Right ventricle myocardium superior (tissue), 1 donor: ENCODE data around the gene PRLH. TPM values are rescaled to one million over a fixed set of nuclear protein-coding genes. Genes with fewer than 3 reads are reported as not detected.
A peak's percentile ranks its signal among the peaks of the same experiment; 100 is the strongest.

Source experiments
- ATAC-seq: fragments of 200-7000 bp; cut with Tn5 transposase; one replicate; pipeline ENCODE4 v1.9.1; 2020; ENCODE audit warnings: mild to moderate bottlenecking; ENCODE audit not compliant: poor library complexity
- DNase-seq: peaks from one replicate; pipeline ENCODE4 v3.0.0-alpha.2; 2020
- intact Hi-C: fragments of 100-400 bp; cut with DNase I; formaldehyde crosslinking; loops from one replicate; pipeline ENCODE4 v1.11.2; 2022
- total RNA-seq: library from RNA; stranded (reverse); fragmentation: NEBNext Ultra II Directional; extraction: Animal tissue kit (Norgen Biotek cat#: 25700); gene quantifications from one replicate; pipeline ENCODE4 v1.2.1, GENCODE V29; 2021
- donor health status: DM: no; HTN: yes; CAD: no; lungs with severe emphysema.

PRLH gene
- total RNA-seq, 1 donor from 2014 or later = not detected

- intact Hi-C loops = no loop called here
- no peak for DNase-seq
These were observed 28.2 kb upstream of the PRLH start for GRCh38 chr2:237538001-237538720.

GRCh38 chr2:237538901-237539300 lies 27.5 kb upstream of the PRLH start:
- DNase-seq (no peak), ATAC-seq (no peak)
- intact Hi-C loops = no loop called here

More at GRCh38 chr2:237538001-237538720, 28.2 kb upstream of the PRLH start:
- no peak for ATAC-seq

DNA sequence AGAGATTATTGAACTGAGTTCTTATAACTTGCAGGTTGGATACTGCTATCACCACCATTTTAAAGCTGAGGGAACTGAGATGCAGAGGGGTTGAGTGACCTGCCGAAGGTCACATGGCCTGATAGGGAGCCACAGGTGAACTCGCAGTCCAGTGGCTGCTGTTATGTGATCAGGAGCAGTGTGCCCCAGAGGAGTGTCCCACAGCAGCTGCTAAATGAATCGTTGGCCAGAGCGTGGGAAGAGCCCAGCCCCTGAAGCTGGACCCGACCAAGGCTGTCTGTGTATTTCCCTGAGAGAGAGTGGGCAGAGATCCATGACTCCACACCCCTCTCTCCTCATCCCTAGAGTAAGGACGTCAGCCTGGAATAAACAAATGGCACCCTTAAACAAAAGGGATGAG lies 26.7 kb upstream of the PRLH start:
- intact Hi-C loops = no loop called here
- DNase-seq = no peak
- ATAC-seq = peak; percentile 19

DNA sequence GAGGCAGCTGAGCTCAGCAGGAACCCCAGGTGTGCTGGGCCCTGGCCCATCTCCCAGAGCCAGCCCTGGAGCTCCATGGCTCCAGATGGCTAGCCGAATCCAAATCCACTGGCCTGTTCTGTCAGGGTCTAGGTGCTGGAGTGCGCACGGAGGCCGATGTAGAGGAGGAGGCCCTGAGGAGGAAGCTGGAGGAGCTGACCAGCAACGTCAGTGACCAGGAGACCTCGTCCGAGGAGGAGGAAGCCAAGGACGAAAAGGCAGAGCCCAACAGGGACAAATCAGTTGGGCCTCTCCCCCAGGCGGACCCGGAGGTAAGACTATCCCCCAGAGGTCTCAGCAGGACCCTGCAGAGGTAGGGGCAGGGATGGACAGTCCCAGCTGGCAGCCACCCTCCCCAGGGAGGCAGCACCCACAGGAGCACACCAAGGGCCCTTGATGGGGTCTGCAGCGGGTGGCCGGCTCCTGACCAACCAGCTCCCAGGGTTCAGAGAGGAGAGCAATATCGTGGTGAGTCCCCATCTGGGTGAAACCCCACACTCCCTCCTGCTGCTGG lies 26.1 kb upstream of the PRLH start:
- DNase-seq = no peak
- intact Hi-C loops = no loop called here
- peak; percentile 26 for ATAC-seq

GRCh38 chr2:237540823-237541222 lies 25.6 kb upstream of the PRLH start:
- peak; percentile 86 for DNase-seq
- intact Hi-C loops = no loop called here
- ATAC-seq = peak; percentile 91

GRCh38 chr2:237541243-237541642 lies 25.1 kb upstream of the PRLH start:
- ATAC-seq = no peak
- intact Hi-C loops = no loop called here

DNA sequence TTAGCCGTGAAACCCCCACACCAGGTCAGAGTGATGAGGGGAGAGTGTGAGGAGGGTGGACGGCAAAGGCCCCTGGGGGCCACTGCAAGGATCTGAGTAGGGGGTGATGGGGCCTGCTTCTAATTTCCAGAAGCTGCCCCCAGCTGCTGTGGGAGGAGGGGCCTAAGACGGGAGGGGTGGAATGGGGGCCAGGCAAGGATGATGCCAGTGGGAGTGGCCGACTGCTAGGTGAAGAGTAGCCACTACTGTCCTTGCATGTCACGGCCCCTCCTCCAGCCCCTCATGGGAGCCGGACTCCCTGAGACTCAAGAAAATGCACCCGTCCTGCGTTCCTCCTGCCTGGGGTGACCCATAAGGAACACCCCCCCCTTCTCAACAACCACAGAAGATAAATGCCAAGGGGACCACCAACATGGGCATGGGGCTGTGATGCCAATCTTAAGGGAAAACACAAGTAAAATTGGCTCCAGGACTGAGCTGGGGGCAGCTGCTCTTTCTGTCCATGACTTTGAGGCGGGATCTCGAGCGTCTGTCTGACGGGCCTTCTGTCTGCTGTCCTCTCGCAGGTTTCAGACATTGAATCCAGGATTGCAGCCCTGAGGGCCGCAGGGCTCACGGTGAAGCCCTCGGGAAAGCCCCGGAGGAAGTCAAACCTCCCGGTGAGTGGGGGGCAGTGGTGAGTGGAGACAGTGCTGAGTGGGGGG lies 24.2 kb upstream of the PRLH start:
- DNase-seq (no peak), ATAC-seq (no peak)
- intact Hi-C loops = no loop called here

More at GRCh38 chr2:237541243-237541642, 25.1 kb upstream of the PRLH start:
- DNase-seq = no peak

DNA sequence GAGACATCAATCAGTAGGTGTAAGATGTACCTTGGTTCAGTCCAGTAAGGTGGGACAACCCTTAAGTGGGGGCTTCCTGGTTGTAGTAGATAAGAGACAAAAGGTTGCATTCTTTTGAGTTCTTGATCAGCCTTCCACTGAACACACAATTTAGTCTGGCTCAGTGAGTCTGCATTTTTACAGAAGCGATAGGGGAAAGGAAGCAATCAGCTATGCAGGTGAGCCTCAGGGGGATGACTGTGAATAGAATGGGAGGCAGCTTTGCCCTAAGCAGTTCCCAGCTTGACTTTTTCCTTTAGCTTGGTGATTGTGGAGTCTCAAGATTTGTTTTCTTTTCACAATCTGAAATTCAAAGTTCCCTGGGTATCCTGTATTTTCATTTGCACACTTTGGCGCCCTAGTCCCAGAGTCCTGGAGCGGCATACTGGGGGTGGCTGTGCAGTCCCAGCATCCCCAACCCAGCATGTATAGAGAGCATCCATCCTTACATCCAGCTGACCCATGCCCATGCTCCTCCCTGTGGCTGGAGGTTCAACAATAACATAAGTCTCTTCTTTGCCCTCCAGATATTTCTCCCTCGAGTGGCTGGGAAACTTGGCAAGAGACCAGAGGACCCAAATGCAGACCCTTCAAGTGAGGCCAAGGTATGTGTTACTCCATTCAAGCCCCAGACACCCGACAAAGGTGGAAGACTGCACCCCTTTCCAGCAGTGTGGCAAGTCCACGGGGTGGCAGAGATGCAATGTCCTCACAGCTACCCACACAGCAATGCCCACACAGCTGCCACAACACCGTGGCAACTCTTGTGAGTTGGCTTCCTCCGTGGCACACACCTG lies 20.1 kb upstream of the PRLH start:
- ATAC-seq (no peak), DNase-seq (no peak)
- intact Hi-C loops = no loop called here

GRCh38 chr2:237546876-237547395 lies 19.4 kb upstream of the PRLH start:
- DNase-seq (no peak), ATAC-seq (no peak)
- intact Hi-C loops = no loop called here

DNA sequence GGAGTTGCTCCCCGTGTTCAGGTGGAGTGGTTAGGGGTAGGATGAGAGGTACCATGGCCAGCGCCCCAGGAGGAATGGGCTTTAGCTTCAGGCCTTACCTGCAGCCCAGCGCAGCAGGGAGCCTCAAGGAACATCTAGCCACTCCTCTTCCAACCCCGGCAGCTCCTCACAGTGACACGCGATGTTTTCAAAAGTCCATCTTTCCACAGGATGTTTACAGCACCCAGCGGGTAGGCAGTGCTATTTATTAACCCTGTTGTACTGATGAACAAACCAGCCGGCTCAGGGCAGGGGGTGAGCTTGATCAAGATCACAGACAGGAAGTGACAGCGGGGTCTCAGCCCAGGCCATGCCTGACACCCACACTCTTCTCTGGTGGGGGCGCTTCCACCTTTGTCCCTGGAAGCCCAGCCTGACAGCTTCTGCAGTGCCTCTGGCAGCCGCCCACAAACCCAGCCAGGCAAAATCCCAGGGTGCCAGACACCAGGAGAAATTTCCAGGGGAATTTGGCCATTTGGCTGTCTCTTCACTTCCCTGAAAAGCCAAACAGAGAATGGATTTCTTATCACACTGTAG lies 18.4 kb upstream of the PRLH start:
- intact Hi-C loops = no loop called here
- no peak for DNase-seq
- no peak for ATAC-seq

GRCh38 chr2:237549216-237549615 lies 17.2 kb upstream of the PRLH start:
- no peak for ATAC-seq
- intact Hi-C loops = no loop called here
- no peak for DNase-seq

- intact Hi-C loops = no loop called here
- DNase-seq = no peak
- no peak for ATAC-seq
These were observed 16.5 kb upstream of the PRLH start for GRCh38 chr2:237549643-237550415.

GRCh38 chr2:237551071-237551574 lies 15.3 kb upstream of the PRLH start:
- DNase-seq = no peak
- ATAC-seq = no peak
- intact Hi-C loops = no loop called here

DNA sequence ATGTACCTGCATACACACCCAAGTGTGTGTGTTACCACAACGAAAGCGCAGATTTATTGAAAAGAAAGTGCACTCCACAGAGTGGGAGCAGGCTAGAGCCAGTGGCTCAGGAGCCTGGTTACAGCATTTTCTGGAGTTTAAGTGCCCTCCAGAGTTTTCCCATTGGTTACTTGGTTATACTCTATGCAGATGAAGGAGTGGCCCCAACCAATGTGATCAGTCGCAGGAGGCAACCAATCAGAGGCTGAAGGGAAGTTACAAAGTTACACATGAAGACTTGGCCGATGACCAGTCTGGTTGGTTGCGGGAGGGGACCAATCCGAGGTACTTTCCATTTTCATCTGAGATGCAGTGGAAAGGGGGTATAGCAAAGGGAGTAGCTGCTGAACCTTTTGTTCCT lies 13.5 kb upstream of the PRLH start:
- intact Hi-C loops = no loop called here
- no peak for ATAC-seq

DNA sequence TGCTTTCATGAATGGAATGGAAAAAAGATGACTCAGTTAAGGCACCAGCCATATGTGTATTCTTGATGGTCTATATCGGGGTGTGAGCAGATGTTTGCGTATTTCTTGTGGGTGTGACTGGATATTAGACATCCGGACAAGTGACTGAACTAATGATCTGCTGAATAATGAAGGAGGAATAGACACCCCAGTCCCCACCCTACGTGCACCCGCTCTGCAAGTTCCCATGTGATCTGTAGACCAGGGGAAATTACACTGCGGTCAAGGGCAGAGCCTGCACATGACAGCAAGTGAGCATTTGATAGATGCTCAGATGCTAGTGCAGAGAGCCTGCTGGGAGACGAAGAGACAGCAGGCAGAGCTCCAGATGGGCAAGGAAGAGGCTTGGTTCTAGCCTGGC lies 12.4 kb upstream of the PRLH start:
- intact Hi-C loops = no loop called here
- ATAC-seq = no peak
- no peak for DNase-seq

More for the DNA sequence above, 13.5 kb upstream of the PRLH start:
- DNase-seq = no peak

DNA sequence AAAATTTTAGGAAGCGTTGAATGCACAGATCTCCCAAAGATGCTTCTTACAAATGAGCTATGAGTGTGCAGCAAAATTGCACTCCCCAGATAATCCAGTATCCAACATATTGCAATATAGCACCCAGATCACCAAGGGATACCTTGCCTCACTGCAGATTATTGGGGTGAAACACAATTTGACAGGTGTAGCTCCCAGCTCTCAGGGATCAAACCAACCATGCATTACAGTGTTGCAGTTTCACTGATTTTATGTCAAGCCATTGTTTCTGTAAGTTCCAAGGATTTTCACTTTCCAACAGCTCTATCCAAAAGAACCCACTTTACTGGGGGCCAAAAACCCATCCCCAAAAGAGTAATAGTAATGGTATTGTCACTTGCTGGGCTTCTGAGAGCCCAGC lies 10.8 kb upstream of the PRLH start:
- no peak for ATAC-seq
- no peak for DNase-seq
- intact Hi-C loops = no loop called here

DNA sequence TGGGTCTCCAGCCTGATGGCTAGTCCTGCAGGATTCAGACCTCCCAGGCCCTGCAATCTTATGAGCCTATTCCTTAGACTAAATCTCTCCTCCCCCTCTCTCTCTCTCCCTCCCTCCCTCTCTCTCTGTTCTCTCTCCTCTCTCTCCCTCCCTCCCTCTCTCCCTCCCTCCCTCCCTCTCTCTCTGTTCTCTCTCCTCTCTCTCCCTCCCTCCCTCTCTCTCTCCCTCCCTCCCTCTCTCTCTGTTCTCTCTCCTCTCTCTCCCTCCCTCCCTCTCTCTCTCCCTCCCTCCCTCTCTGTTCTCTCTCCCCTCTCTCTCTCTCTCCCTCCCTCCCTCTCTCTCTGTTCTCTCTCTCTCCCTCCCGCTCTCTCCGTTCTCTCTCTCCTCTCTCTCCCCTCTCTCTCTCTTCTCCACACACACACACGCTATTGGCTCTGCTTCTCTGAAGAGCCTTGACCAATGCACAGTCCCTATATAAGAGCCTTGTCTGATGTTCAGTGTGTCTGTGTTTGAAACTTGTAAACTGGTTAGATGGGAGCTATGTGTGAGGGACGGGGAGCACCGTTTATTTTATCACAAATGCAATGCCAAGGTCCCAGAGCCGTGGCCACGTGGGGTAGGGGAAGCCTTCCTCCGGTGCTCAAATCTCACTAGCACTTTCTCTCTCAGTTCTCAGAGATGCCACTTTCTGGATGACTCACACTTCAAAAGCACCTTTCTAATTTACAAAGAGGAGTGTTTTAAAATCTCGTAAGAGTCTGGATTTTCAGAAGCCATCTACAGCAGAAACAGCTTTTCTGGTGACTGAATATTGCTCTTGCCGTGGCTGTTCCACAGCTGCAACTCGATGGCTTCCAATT lies 9.4 kb upstream of the PRLH start:
- intact Hi-C loops = no loop called here
- ATAC-seq = no peak
- no peak for DNase-seq
